GM12878 (cell line): ENCODE measurements around the gene AEBP1. TPM values are rescaled to one million over a fixed set of nuclear protein-coding genes. Genes with fewer than 3 reads are reported as not detected.
A peak's percentile ranks its signal among the peaks of the same experiment; 100 is the strongest.

Source experiments
- ATAC-seq: fragments of 200-7000 bp; cut with Tn5 transposase; 3 replicates; pipeline ENCODE4 v1.9.1; 2020; ENCODE audit warnings: mild to moderate bottlenecking, moderate library complexity
- BruUV-seq: library from RNA; stranded (reverse); fragments of 400-500 nt; replicated peaks from 2 replicates; lab custom pipeline; 2021; lab: Mats Ljungman, UMichigan
- CTCF ChIA-PET: fragments of 300-600 bp; sonication (Branson Sonifier 250); formaldehyde crosslinking; extraction: SDS; loops from one replicate; lab custom pipeline; 2021; ENCODE audit warnings: inconsistent platforms; lab: Yijun Ruan, JAX
- POLR2A ChIA-PET: fragments of 350-600 bp; formaldehyde crosslinking; extraction: SDS; loops from one replicate; lab custom pipeline; 2021; ENCODE audit warnings: inconsistent platforms; lab: Charles Lee
- RAD21 ChIA-PET: fragments of 300-600 bp; sonication (Branson Sonifier 250); formaldehyde crosslinking; loops from one replicate; lab custom pipeline; 2023; ENCODE audit warnings: antibody characterized with exemption; ENCODE audit not compliant: unreplicated experiment; lab: Charles Lee
- SMC1A ChIA-PET: fragments of 300-600 bp; sonication (Branson Sonifier 250); formaldehyde crosslinking; loops from one replicate; lab custom pipeline; 2023; ENCODE audit not compliant: unreplicated experiment, uncharacterized antibody; lab: Charles Lee
- DNase-seq: peaks from one replicate; pipeline ENCODE4 v3.0.0-alpha.2; 2011; ENCODE audit warnings: low read depth, low spot score
- FAIRE-seq: peaks from 3 replicates; lab custom pipeline; 2011; peaks lifted over from hg19 to GRCh38; lab: Jason Lieb, UNC
- H2AFZ ChIP-seq: 2 replicates; pipeline ENCODE4 v1.6.0; 2011; ENCODE audit warnings: low read depth, low read length, control low read depth; ENCODE audit not compliant: control insufficient read depth
- H3K27ac ChIP-seq: 2 replicates; pipeline ENCODE4 v1.5.1; 2011; ENCODE audit warnings: control low read depth; ENCODE audit not compliant: control insufficient read depth, insufficient read depth
- H3K27me3 ChIP-seq, 2 experiments: replicated peaks in 1 of 2; 2 replicates each; pipeline versions ENCODE4 v1.6.0 to v1.6.1; 2011; ENCODE audit warnings: low read length in 1 of 2; ENCODE audit not compliant: control insufficient read depth in 2 of 2, insufficient read depth in 2 of 2
- H3K36me3 ChIP-seq, 2 experiments: 2 replicates each; pipeline ENCODE4 v1.5.1; 2011; ENCODE audit warnings: low read length in 1 of 2; ENCODE audit not compliant: control insufficient read depth in 2 of 2, insufficient read depth in 2 of 2
- H3K4me1 ChIP-seq: 2 replicates; pipeline ENCODE4 v1.6.1; 2011; ENCODE audit warnings: mild to moderate bottlenecking, low read length, moderate library complexity, mixed read lengths; ENCODE audit not compliant: control insufficient read depth, insufficient read depth
- H3K4me2 ChIP-seq: 2 replicates; pipeline ENCODE4 v1.6.0; 2011; ENCODE audit warnings: control low read depth; ENCODE audit not compliant: control insufficient read depth, insufficient read depth
- H3K4me3 ChIP-seq: fragments of 200-600 bp; sonication (generic); 2 replicates; pipeline ENCODE4 v1.5.1; 2016
- H3K79me2 ChIP-seq: 2 replicates; pipeline ENCODE4 v1.6.0; 2011; ENCODE audit warnings: low read length; ENCODE audit not compliant: control insufficient read depth, insufficient read depth
- H3K9ac ChIP-seq: 2 replicates; pipeline ENCODE4 v1.8.0; 2011; ENCODE audit warnings: low read length, control low read depth, mixed read lengths; ENCODE audit not compliant: control insufficient read depth, insufficient read depth
- H3K9me3 ChIP-seq: replicated peaks from 3 replicates; pipeline ENCODE4 v1.5.1; 2011; ENCODE audit warnings: mild to moderate bottlenecking, low read length; ENCODE audit not compliant: control insufficient read depth, insufficient read depth
- H4K20me1 ChIP-seq: 2 replicates; pipeline ENCODE4 v1.6.0; 2011; ENCODE audit not compliant: control insufficient read depth, insufficient read depth
- CBX5 ChIP-seq: sonication (generic); IDR thresholded peaks from 2 replicates; pipeline ENCODE4 v1.6.1; 2016; ENCODE audit warnings: low read depth, moderate library complexity, mild to moderate bottlenecking, inconsistent platforms
- DPF2 ChIP-seq: fragments of 450-650 bp; IDR thresholded peaks from 2 replicates; pipeline ENCODE4 v1.6.1; 2017; ENCODE audit warnings: mild to moderate bottlenecking
- EGR1 ChIP-seq, 2 experiments: IDR thresholded peaks; 1 replicate in 1 of 2; 2 replicates in 1 of 2; pipeline ENCODE4 v1.6.1; 2011 to 2012; ENCODE audit warnings: low read depth in 2 of 2, low read length in 2 of 2, borderline replicate concordance in 1 of 2, mild to moderate bottlenecking in 1 of 2, moderate library complexity in 1 of 2
- FOS ChIP-seq: IDR thresholded peaks from 3 replicates; pipeline ENCODE4 v1.6.1; 2011; ENCODE audit warnings: borderline replicate concordance; ENCODE audit not compliant: insufficient read length; ENCODE audit errors: extremely low read depth
- GATAD2B ChIP-seq: fragments of 450-650 bp; conservative IDR thresholded peaks from 2 replicates; pipeline ENCODE4 v1.6.1; 2017; ENCODE audit warnings: low read depth, mild to moderate bottlenecking, moderate library complexity
- IRF4 ChIP-seq: IDR thresholded peaks from 2 replicates; pipeline ENCODE4 v1.6.1; 2011; ENCODE audit warnings: low read depth, low read length
- NFYB ChIP-seq: IDR thresholded peaks from 2 replicates; pipeline ENCODE4 v1.6.1; 2011; ENCODE audit warnings: low read depth, mild to moderate bottlenecking, low read length, improper control_type of control experiment, moderate library complexity; ENCODE audit not compliant: insufficient read depth
- POLR2A ChIP-seq: IDR thresholded peaks from 2 replicates; pipeline ENCODE4 v1.6.1; 2011; ENCODE audit warnings: low read depth, mild to moderate bottlenecking, low read length
- RELA ChIP-seq: fragments of 450-650 bp; IDR thresholded peaks from 2 replicates; pipeline ENCODE4 v1.8.0; 2014; ENCODE audit warnings: borderline replicate concordance; ENCODE audit not compliant: partially characterized antibody
- SMARCA5 ChIP-seq: fragments of 450-650 bp; IDR thresholded peaks from 2 replicates; pipeline ENCODE4 v1.6.1; 2017; ENCODE audit warnings: mild to moderate bottlenecking
- SMC3 ChIP-seq: IDR thresholded peaks from 2 replicates; pipeline ENCODE4 v1.6.1; 2011; ENCODE audit warnings: low read length, improper control_type of control experiment, borderline replicate concordance
- ZNF24 ChIP-seq: fragments of 450-650 bp; IDR thresholded peaks from 2 replicates; pipeline ENCODE4 v1.6.1; 2017; ENCODE audit warnings: antibody characterized with exemption, mild to moderate bottlenecking
- WGBS: methylation state at CpG from one replicate; pipeline ENCODE4 v1.1.6; 2016; ENCODE audit warnings: low lambda C conversion rate; ENCODE audit not compliant: insufficient replicate concordance, insufficient coverage; ENCODE audit errors: missing lambda C conversion rate; 5-methylcytosine and 5-hydroxymethylcytosine counted together
- in situ Hi-C: fragments of 300-500 bp; cut with MboI; formaldehyde crosslinking; loops from 9 replicates; pipeline ENCODE4 v1.14.3; 2018; ENCODE audit warnings: mixed read lengths
- intact Hi-C: fragments of 100-400 bp; cut with micrococcal nuclease; formaldehyde crosslinking; loops from one replicate; pipeline ENCODE4 v1.14.2; 2022; ENCODE audit not compliant: unreplicated experiment
- polyA plus RNA-seq, 11 experiments: library from polyadenylated mRNA; depleted of rRNA in 4 of 11; unstranded in 6 of 11; stranded (reverse) in 5 of 11; fragments of >200 nt; fragmentation: Nextera tagmentation in 4 of 11; fragmentation: Illumina TruSeq in 1 of 11; extraction: Ambion mirVana in 4 of 11; extraction: Trizol in 1 of 11; gene quantifications; 1 replicate in 1 of 11; 2 replicates in 10 of 11; pipeline versions ENCODE4 v1.2.1 to v1.2.3, GENCODE V29; 2011 to 2016; ENCODE audit warnings: inconsistent platforms in 2 of 11, missing spikeins in 2 of 11, low read depth in 1 of 11
- total RNA-seq, 4 experiments: library from RNA; depleted of rRNA in 3 of 4; stranded (reverse); fragments of >200 nt in 3 of 4; fragmentation: Illumina TruSeq in 1 of 4; extraction: Trizol in 1 of 4; gene quantifications; 2 replicates each; pipeline versions ENCODE4 v1.2.1 to v1.2.3, GENCODE V29; 2013 to 2021
- TF ChIP-seq, protein P1 (sequence below): fragments of 450-650 bp; conservative IDR thresholded peaks from 2 replicates; pipeline ENCODE4 v1.6.1; 2017; ENCODE audit warnings: mild to moderate bottlenecking, moderate library complexity
- TF ChIP-seq, protein P2 (sequence below): IDR thresholded peaks from 2 replicates; pipeline ENCODE4 v1.6.1; 2012; ENCODE audit warnings: low read depth, low read length, improper control_type of control experiment
- TF ChIP-seq, protein P3 (sequence below): fragments of 450-650 bp; IDR thresholded peaks from 2 replicates; pipeline ENCODE4 v1.6.1; 2014; ENCODE audit warnings: mild to moderate bottlenecking
- TF ChIP-seq, protein P4 (sequence below): IDR thresholded peaks from 2 replicates; pipeline ENCODE4 v1.6.1; 2011; ENCODE audit warnings: borderline replicate concordance, low read depth, mild to moderate bottlenecking, moderate library complexity, low read length; ENCODE audit not compliant: insufficient read depth, poor library complexity, severe bottlenecking

Gene AEBP1
- total and polyA plus RNA-seq, 10 of the 15 experiments (the other 5 are each of a cell fraction or from before 2014, with no cell fraction given), result 0.06 to 0.23 (median 0.11) TPM; not detected in 5

DNA sequence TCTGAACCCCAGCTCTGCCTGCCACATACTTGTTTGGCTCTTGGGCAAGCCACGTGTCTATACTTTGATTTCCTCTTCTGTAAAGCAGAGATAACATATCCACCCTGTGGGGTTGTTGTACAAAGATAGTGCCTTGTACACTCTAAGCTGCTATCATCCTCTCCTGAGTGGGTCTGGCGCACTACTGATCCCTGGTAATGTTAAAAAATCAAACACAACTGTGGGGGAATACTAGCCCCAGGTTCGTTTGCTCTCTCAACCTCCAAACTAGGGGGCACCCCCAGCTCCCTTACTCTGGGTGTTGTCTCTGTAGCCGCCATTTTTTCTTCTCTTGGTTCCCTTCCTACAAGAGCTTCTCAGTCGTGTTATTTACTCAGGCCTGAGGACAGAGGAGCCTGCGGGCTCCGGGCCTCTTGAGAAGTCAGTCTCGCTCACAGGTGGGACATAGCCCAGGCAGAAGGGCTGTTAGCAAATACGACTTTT lies 22.8 kb upstream of the AEBP1 start (continued):
- TF ChIP-seq POLR2A, result no peak
- TF ChIP-seq CBX5, result no peak
- TF ChIP-seq SMARCA5, result peak; percentile 17; the same call in 1 of the 2 replicates
- no peak for TF ChIP-seq RELA
- no peak for TF ChIP-seq ZNF24

DNA sequence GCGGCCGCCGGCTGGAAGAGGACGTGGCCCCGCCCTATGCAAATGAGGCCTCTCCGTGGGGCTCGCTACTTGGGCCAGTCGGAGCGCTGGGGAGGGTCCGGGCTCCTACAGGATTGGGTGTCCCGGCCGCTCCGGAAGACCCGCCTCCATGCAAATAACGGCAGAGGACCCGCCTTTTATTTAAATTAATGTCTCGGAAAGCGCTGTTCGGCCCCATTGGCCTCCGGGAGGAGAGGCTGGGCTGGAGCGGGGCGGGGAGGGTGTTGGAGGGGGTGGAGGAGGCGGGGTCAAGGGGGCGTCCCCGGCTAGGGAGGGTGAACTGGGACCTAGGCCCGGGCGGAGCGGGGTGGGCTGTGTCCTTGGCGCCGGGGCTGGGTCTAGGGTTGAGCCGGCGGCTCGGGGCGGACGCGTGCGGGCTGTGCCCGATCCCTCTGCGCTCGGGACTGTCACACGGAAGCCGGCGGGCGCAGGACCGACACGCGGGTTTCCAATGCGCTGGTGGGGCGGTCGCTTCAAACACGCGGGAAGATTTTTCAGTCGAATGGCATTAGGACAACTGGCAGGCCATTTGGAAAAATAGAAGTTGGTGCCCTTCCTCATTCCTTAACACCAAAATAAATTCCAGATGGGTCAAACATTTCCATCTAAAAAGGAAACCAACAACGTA lies 21.5 kb upstream of the AEBP1 start:
- WGBS, result under 1% methylated on average over 40 of the region's 54 CpGs
- Histone ChIP-seq H3K79me2 (peaks cover 22% of the 10 kb centered on the region), H3K4me3 (peak overlapping the region; percentile 65), H4K20me1 (no peaks in the 10 kb centered on the region), H3K9ac (peak overlapping the region; percentile 51), H3K27ac (peak overlapping the region; percentile 61), H3K4me1 (peaks cover 18% of the 10 kb centered on the region), H2AFZ (peak overlapping the region; percentile 65), H3K27me3 (no peaks in the 10 kb centered on the region), H3K4me2 (peak overlapping the region; percentile 52), H3K9me3 (no peaks in the 10 kb centered on the region), H3K36me3 (peaks cover 4 to 15% of the 10 kb centered on the region in 2 experiments)
- SMC1A ChIA-PET, result no interaction called here
- in situ Hi-C loops (no loop called here), intact Hi-C loops (loop anchor here (1.0 to 2.0 kb wide), 2 partner anchors 40 to 63 kb away; partner anchors contain the start of gene POLD2)
- POLR2A ChIA-PET, result no interaction called here
- FAIRE-seq (peak; percentile 38), ATAC-seq (peak; percentile 92), DNase-seq (peak; percentile 88)
- no TSS peak for BruUV-seq
- RAD21 ChIA-PET, result no interaction called here
- CTCF ChIA-PET, result no interaction called here
- TF ChIP-seq, protein P1, sequence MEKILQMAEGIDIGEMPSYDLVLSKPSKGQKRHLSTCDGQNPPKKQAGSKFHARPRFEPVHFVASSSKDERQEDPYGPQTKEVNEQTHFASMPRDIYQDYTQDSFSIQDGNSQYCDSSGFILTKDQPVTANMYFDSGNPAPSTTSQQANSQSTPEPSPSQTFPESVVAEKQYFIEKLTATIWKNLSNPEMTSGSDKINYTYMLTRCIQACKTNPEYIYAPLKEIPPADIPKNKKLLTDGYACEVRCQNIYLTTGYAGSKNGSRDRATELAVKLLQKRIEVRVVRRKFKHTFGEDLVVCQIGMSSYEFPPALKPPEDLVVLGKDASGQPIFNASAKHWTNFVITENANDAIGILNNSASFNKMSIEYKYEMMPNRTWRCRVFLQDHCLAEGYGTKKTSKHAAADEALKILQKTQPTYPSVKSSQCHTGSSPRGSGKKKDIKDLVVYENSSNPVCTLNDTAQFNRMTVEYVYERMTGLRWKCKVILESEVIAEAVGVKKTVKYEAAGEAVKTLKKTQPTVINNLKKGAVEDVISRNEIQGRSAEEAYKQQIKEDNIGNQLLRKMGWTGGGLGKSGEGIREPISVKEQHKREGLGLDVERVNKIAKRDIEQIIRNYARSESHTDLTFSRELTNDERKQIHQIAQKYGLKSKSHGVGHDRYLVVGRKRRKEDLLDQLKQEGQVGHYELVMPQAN, result peak; percentile 36; the same call in 1 of the 2 replicates
- TF ChIP-seq, protein P2, sequence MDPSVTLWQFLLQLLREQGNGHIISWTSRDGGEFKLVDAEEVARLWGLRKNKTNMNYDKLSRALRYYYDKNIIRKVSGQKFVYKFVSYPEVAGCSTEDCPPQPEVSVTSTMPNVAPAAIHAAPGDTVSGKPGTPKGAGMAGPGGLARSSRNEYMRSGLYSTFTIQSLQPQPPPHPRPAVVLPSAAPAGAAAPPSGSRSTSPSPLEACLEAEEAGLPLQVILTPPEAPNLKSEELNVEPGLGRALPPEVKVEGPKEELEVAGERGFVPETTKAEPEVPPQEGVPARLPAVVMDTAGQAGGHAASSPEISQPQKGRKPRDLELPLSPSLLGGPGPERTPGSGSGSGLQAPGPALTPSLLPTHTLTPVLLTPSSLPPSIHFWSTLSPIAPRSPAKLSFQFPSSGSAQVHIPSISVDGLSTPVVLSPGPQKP, result 0 out of 2 replicates have a peak, but pooled peaks have one; percentile 2
- TF ChIP-seq, protein P3, sequence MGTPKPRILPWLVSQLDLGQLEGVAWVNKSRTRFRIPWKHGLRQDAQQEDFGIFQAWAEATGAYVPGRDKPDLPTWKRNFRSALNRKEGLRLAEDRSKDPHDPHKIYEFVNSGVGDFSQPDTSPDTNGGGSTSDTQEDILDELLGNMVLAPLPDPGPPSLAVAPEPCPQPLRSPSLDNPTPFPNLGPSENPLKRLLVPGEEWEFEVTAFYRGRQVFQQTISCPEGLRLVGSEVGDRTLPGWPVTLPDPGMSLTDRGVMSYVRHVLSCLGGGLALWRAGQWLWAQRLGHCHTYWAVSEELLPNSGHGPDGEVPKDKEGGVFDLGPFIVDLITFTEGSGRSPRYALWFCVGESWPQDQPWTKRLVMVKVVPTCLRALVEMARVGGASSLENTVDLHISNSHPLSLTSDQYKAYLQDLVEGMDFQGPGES, result 0 out of 2 replicates have a peak, but pooled peaks have one; percentile 50
- TF ChIP-seq NFYB, result peak; percentile 91
- no peak for TF ChIP-seq SMC3
- peak; percentile 59 for TF ChIP-seq FOS
- no peak for TF ChIP-seq IRF4
- peak in 1 of 2 experiments; percentile 69; a peak in 2 of 3 replicates for TF ChIP-seq EGR1 (IDR thresholded peaks at IDR 0.05; ENCODE audit: borderline replicate concordance in 1 of 2, low read depth in 2 of 2, low read length in 2 of 2)
- TF ChIP-seq, protein P4, sequence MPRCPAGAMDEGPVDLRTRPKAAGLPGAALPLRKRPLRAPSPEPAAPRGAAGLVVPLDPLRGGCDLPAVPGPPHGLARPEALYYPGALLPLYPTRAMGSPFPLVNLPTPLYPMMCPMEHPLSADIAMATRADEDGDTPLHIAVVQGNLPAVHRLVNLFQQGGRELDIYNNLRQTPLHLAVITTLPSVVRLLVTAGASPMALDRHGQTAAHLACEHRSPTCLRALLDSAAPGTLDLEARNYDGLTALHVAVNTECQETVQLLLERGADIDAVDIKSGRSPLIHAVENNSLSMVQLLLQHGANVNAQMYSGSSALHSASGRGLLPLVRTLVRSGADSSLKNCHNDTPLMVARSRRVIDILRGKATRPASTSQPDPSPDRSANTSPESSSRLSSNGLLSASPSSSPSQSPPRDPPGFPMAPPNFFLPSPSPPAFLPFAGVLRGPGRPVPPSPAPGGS, result no peak
- TF ChIP-seq GATAD2B, result peak; percentile 38; the same call in 1 of the 2 replicates
- TF ChIP-seq RELA, result no peak
- peak; percentile 15 for TF ChIP-seq DPF2
